HFFc6 (cell line): Measurements from ENCODE around the gene ADPRM. TPM values are rescaled to one million over a fixed set of nuclear protein-coding genes. Genes with fewer than 3 reads are reported as not detected.

Source experiments
- DNase-seq: peaks from one replicate; pipeline ENCODE4 v3.0.0-alpha.2; 2018
- H3K27ac Mint-ChIP-seq: 2 replicates; pipeline ENCODE4 v1.8.0; 2020; ENCODE audit warnings: mild to moderate bottlenecking, mixed read lengths
- H3K27me3 Mint-ChIP-seq: 2 replicates; pipeline ENCODE4 v1.8.0; 2021; ENCODE audit warnings: mild to moderate bottlenecking, moderate library complexity, mixed read lengths; ENCODE audit not compliant: insufficient read depth
- H3K36me3 Mint-ChIP-seq: 2 replicates; pipeline ENCODE4 v1.8.0; 2021; ENCODE audit warnings: low read depth, mixed read lengths
- H3K4me1 Mint-ChIP-seq: 2 replicates; pipeline ENCODE4 v1.8.0; 2020; ENCODE audit warnings: low read depth, mixed read lengths
- H3K4me3 Mint-ChIP-seq: 2 replicates; pipeline ENCODE4 v1.8.0; 2020; ENCODE audit warnings: mild to moderate bottlenecking, moderate library complexity, mixed read lengths
- H3K9me3 Mint-ChIP-seq: 2 replicates; pipeline ENCODE4 v1.8.0; 2020; ENCODE audit warnings: mild to moderate bottlenecking, mixed read lengths
- CTCF ChIP-seq: fragments of 200-600 bp; sonication (generic); IDR thresholded peaks from 2 replicates; pipeline ENCODE4 v1.5.0; 2021; ENCODE audit warnings: antibody characterized with exemption, mild to moderate bottlenecking
- total RNA-seq, 6 experiments: library from RNA; stranded (reverse); fragmentation: NEBNext Ultra II Directional; extraction: Animal tissue kit (Norgen Biotek cat#: 25700); gene quantifications; 2 replicates in 1 of 6; 3 replicates in 5 of 6; pipeline ENCODE4 v1.2.3, GENCODE V29; 2021

The ADPRM gene
- total RNA-seq, 6 experiments from 2014 or later, result 5.9 to 10.9 (median 7.1) TPM

GRCh38 chr17:10702574-10702973 is 5.2 kb downstream of the ADPRM start:
- no peak for TF ChIP-seq CTCF
- peaks cover 33% of the 10 kb centered on the region for H3K4me1 Mint-ChIP-seq
- peak overlapping the region; percentile 54; the same call in 1 of the 2 replicates for H3K27ac Mint-ChIP-seq
- H3K4me3 Mint-ChIP-seq, result peak overlapping the region; percentile 38; the same call in 1 of the 2 replicates
- peaks cover 7% of the 10 kb centered on the region for H3K36me3 Mint-ChIP-seq
- H3K27me3 Mint-ChIP-seq, result no peaks in the 10 kb centered on the region
- peak; percentile 18 for DNase-seq
- no peaks in the 10 kb centered on the region for H3K9me3 Mint-ChIP-seq

- Mint-ChIP-seq H3K27me3 (peaks cover 1% of the 10 kb centered on the region; the same call in 1 of the 2 replicates), H3K27ac (no peak overlapping the region), H3K4me1 (peaks cover 20% of the 10 kb centered on the region), H3K4me3 (no peak overlapping the region), H3K9me3 (no peaks in the 10 kb centered on the region), H3K36me3 (peaks cover 20% of the 10 kb centered on the region)
- no peak for TF ChIP-seq CTCF
- DNase-seq, result no peak
These were observed 8.3 kb downstream of the ADPRM start for GRCh38 chr17:10705727-10706126.

GRCh38 chr17:10713318-10713717 is 15.9 kb downstream of the ADPRM start:
- H3K9me3 Mint-ChIP-seq, result no peaks in the 10 kb centered on the region
- peaks cover 15% of the 10 kb centered on the region for H3K4me1 Mint-ChIP-seq
- TF ChIP-seq CTCF, result no peak
- peaks cover 29% of the 10 kb centered on the region for H3K36me3 Mint-ChIP-seq
- peaks cover 1% of the 10 kb centered on the region; the same call in 1 of the 2 replicates for H3K27me3 Mint-ChIP-seq
- no peak overlapping the region for H3K4me3 Mint-ChIP-seq
- DNase-seq, result no peak
- no peak overlapping the region for H3K27ac Mint-ChIP-seq

DNA sequence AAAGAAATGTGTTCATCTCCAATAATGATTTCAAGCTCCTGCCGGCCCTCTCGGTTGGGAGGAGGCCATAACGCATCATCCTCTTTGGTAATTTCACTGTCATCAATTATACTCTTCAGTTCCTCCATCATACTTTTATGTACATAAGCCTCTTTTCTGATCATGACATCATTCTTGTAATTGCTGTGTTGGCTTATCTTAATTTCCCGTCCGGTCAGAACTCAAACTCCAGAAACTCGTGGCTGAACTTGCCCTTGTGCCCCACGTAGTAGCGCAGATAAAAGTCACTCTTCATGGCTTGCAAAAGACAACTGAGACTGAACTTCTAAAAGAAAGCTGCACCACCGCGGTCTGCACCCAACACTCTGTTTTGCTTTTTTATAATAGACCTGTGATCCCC is 18.8 kb downstream of the ADPRM start:
- no peak for TF ChIP-seq CTCF
- no peak overlapping the region for H3K27ac Mint-ChIP-seq

GRCh38 chr17:10718547-10718946 is 21.2 kb downstream of the ADPRM start:
- Mint-ChIP-seq H3K9me3 (no peaks in the 10 kb centered on the region), H3K27me3 (peaks cover 1% of the 10 kb centered on the region; the same call in 1 of the 2 replicates), H3K36me3 (no peaks in the 10 kb centered on the region), H3K27ac (no peak overlapping the region), H3K4me1 (peaks cover 3% of the 10 kb centered on the region), H3K4me3 (no peak overlapping the region)
- DNase-seq, result no peak
- no peak for TF ChIP-seq CTCF

More for the DNA sequence above, 18.8 kb downstream of the ADPRM start:
- DNase-seq, result no peak
- Mint-ChIP-seq H3K4me3 (no peak overlapping the region), H3K27me3 (peaks cover 1% of the 10 kb centered on the region; the same call in 1 of the 2 replicates), H3K4me1 (peaks cover 15% of the 10 kb centered on the region), H3K9me3 (no peaks in the 10 kb centered on the region), H3K36me3 (peaks cover 12% of the 10 kb centered on the region)
